Small intestine (tissue), 7 donors: ENCODE results near the gene GABRD. TPM values are rescaled to one million over a fixed set of nuclear protein-coding genes. Genes with fewer than 3 reads are reported as not detected.
"Not testable (repeated sequence)": the region's sequence is repeated elsewhere in the genome, so short reads cannot be mapped to it uniquely, and the experiment has no call there.

ENCODE experiments used
- DNase-seq, 2 donors: peaks; one replicate each; pipeline versions ENCODE4 v3.0.0 to v3.0.0-alpha.2; 2013
- FAIRE-seq: peaks from 2 replicates; lab custom pipeline; 2012; peaks lifted over from hg19 to GRCh38; lab: Jason Lieb, UNC
- H3K27ac ChIP-seq, 3 donors: one replicate each; pipeline ENCODE4 v1.5.1; 2013; ENCODE audit warnings: low read length in 2 of 3, mild to moderate bottlenecking in 2 of 3, control low read depth in 1 of 3, inconsistent platforms in 1 of 3, low read depth in 1 of 3, moderate library complexity in 1 of 3
- H3K27me3 ChIP-seq, 3 donors: one replicate each; pipeline ENCODE4 v1.6.1; 2013; ENCODE audit warnings: low read length in 3 of 3, inconsistent platforms in 1 of 3; ENCODE audit not compliant: control insufficient read depth in 3 of 3, insufficient read depth in 3 of 3
- H3K36me3 ChIP-seq, 3 donors: one replicate each; pipeline ENCODE4 v1.6.1; 2013; ENCODE audit warnings: low read length in 3 of 3, inconsistent platforms in 1 of 3, low read depth in 1 of 3, mild to moderate bottlenecking in 1 of 3, moderate library complexity in 1 of 3; ENCODE audit not compliant: control insufficient read depth in 3 of 3, insufficient read depth in 2 of 3
- H3K4me1 ChIP-seq, 3 donors: one replicate each; pipeline ENCODE4 v1.6.1; 2013; ENCODE audit warnings: low read length in 2 of 3, inconsistent platforms in 1 of 3, low read depth in 1 of 3, mild to moderate bottlenecking in 1 of 3, moderate library complexity in 1 of 3; ENCODE audit not compliant: control insufficient read depth in 3 of 3, insufficient read depth in 2 of 3
- H3K4me3 ChIP-seq, 3 donors: one replicate each; pipeline ENCODE4 v1.5.1; 2013; ENCODE audit warnings: low read length in 3 of 3, control low read depth in 1 of 3, inconsistent platforms in 1 of 3, low read depth in 1 of 3, mild to moderate bottlenecking in 1 of 3, moderate library complexity in 1 of 3
- H3K9me3 ChIP-seq, 2 donors: one replicate each; pipeline ENCODE4 v1.6.1; 2013; ENCODE audit warnings: low read depth in 1 of 2, low read length in 1 of 2; ENCODE audit not compliant: control insufficient read depth in 2 of 2, insufficient read depth in 1 of 2
- WGBS, 3 donors: extraction: QIAGEN DNeasy Blood & Tissue Kit; methylation state at CpG; one replicate each; pipeline ENCODE4 v1.1.7; 2013; 5-methylcytosine and 5-hydroxymethylcytosine counted together
- polyA plus RNA-seq, 4 donors: library from polyadenylated mRNA; stranded (reverse) in 3 of 4; unstranded in 1 of 4; fragments of 200-250 nt in 3 of 4; fragments of 120-200 nt in 1 of 4; gene quantifications; one replicate each; pipeline versions ENCODE4 v1.2.1 to v1.2.3, GENCODE V29; 2013
- donor health status: healthy with polysubstance abuse.
- donor health status: control.
- donor health status: control.
- donor health status: Bipolar disorder and iron deficiency.
- donor health status: healthy.

GABRD gene
- polyA plus RNA-seq, 4 donors = 0.40 to 0.55 TPM; not detected in 2

GRCh38 chr1:1974834-1975233, 44.3 kb upstream of the GABRD start:
- Histone ChIP-seq H3K4me1 (no peaks in the 10 kb centered on the region), H3K27ac (no peak overlapping the region), H3K36me3 (no peaks in the 10 kb centered on the region), H3K9me3 (peaks cover 0 to 2% of the 10 kb centered on the region in 2 donors), H3K4me3 (no peak overlapping the region), H3K27me3 (peaks cover 0 to 7% (median 3%) of the 10 kb centered on the region in 3 donors)
- WGBS, 3 donors = 68 to 79% (median 78%) methylated on average over 22 of the region's 22 CpGs
- FAIRE-seq = no peak
- no peak for DNase-seq

GRCh38 chr1:1975535-1975934, 43.6 kb upstream of the GABRD start:
- DNase-seq (no peak), FAIRE-seq (no peak)
- no peaks in the 10 kb centered on the region for H3K36me3 ChIP-seq
- WGBS, 3 donors = 83 to 91% (median 84%) methylated on average over 14 of the region's 14 CpGs
- no peak overlapping the region for H3K4me3 ChIP-seq
- peaks cover 0 to 7% (median 3%) of the 10 kb centered on the region in 3 donors for H3K27me3 ChIP-seq
- H3K9me3 ChIP-seq = peaks cover 0 to 2% of the 10 kb centered on the region in 2 donors
- no peaks in the 10 kb centered on the region for H3K4me1 ChIP-seq
- H3K27ac ChIP-seq = no peak overlapping the region

GRCh38 chr1:1976031-1976430, 43.1 kb upstream of the GABRD start:
- no peak overlapping the region for H3K27ac ChIP-seq
- H3K36me3 ChIP-seq = no peaks in the 10 kb centered on the region
- DNase-seq (no peak), FAIRE-seq (no peak)
- peaks cover 0 to 7% (median 3%) of the 10 kb centered on the region in 3 donors for H3K27me3 ChIP-seq
- no peaks in the 10 kb centered on the region for H3K4me1 ChIP-seq
- H3K9me3 ChIP-seq = peaks cover 0 to 2% of the 10 kb centered on the region in 2 donors
- 85 to 87% (median 85%) methylated on average over 19 of the region's 19 CpGs for WGBS, 3 donors
- no peak overlapping the region for H3K4me3 ChIP-seq

- H3K4me3 ChIP-seq = no peak overlapping the region
- no peak for FAIRE-seq
- H3K36me3 ChIP-seq = no peaks in the 10 kb centered on the region
- H3K27ac ChIP-seq = no peak overlapping the region
- no peak for DNase-seq
- 78 to 89% (median 88%) methylated on average over 11 of the region's 11 CpGs for WGBS, 3 donors
- H3K9me3 ChIP-seq = peaks cover 0 to 2% of the 10 kb centered on the region in 2 donors
- H3K4me1 ChIP-seq = no peaks in the 10 kb centered on the region
- peaks cover 0 to 7% (median under 1%) of the 10 kb centered on the region in 3 donors for H3K27me3 ChIP-seq
These were observed 41.0 kb upstream of the GABRD start for GRCh38 chr1:1978108-1978507.

- not testable (repeated sequence) for H3K27ac ChIP-seq, FAIRE-seq, H3K27me3 ChIP-seq, H3K4me3 ChIP-seq, H3K36me3 ChIP-seq, H3K9me3 ChIP-seq, DNase-seq, H3K4me1 ChIP-seq
- 90 to 94% (median 91%) methylated on average over 44 to 51 of the region's 51 CpGs for WGBS, 3 donors
These were observed 40.3 kb upstream of the GABRD start for GRCh38 chr1:1978690-1979481.

GRCh38 chr1:1979482-1980165, 39.5 kb upstream of the GABRD start:
- no peaks in the 10 kb centered on the region for H3K36me3 ChIP-seq
- H3K27me3 ChIP-seq = peaks cover 0 to 7% (median 0%) of the 10 kb centered on the region in 3 donors
- no peak overlapping the region for H3K27ac ChIP-seq
- no peak overlapping the region for H3K4me3 ChIP-seq
- H3K4me1 ChIP-seq = no peaks in the 10 kb centered on the region
- DNase-seq (no peak), FAIRE-seq (no peak)
- H3K9me3 ChIP-seq = peaks cover 0 to 2% of the 10 kb centered on the region in 2 donors
- 93 to 96% (median 96%) methylated on average over 56 to 61 of the region's 61 CpGs for WGBS, 3 donors

GRCh38 chr1:1980467-1981141, 38.5 kb upstream of the GABRD start:
- H3K4me1 ChIP-seq = no peaks in the 10 kb centered on the region
- DNase-seq (no peak), FAIRE-seq (no peak)
- H3K9me3 ChIP-seq = peaks cover 0 to 2% of the 10 kb centered on the region in 2 donors
- WGBS, 3 donors = 92 to 93% (median 93%) methylated on average over 37 to 42 of the region's 42 CpGs
- H3K27ac ChIP-seq = no peak overlapping the region
- H3K4me3 ChIP-seq = no peak overlapping the region
- no peaks in the 10 kb centered on the region for H3K36me3 ChIP-seq
- H3K27me3 ChIP-seq = peaks cover 0 to 7% (median 0%) of the 10 kb centered on the region in 3 donors

- no peak for FAIRE-seq
- Histone ChIP-seq H3K27me3 (peaks cover 0 to 7% (median 0%) of the 10 kb centered on the region in 3 donors), H3K4me3 (no peak overlapping the region), H3K36me3 (no peaks in the 10 kb centered on the region), H3K27ac (no peak overlapping the region), H3K4me1 (no peaks in the 10 kb centered on the region), H3K9me3 (no peaks in the 10 kb centered on the region)
- DNase-seq = no peak
- 94 to 97% (median 96%) methylated on average over 19 to 26 of the region's 26 CpGs for WGBS, 3 donors
These were observed 38.0 kb upstream of the GABRD start for GRCh38 chr1:1981142-1981500.
